Ectodermal cell (in vitro differentiated cells): Measurements from ENCODE around the gene ZNF491.
A peak's percentile ranks its signal among the peaks of the same experiment; 100 is the strongest.
"Not testable (repeated sequence)": the region's sequence is repeated elsewhere in the genome, so short reads cannot be mapped to it uniquely, and the experiment has no call there.

Experiments
- H3K27ac ChIP-seq: 2 replicates; pipeline ENCODE4 v1.7.0; 2013; ENCODE audit warnings: mild to moderate bottlenecking, low read depth, low read length; ENCODE audit not compliant: insufficient read depth, poor library complexity, severe bottlenecking
- H3K27me3 ChIP-seq: 2 replicates; pipeline ENCODE4 v1.7.0; 2013; ENCODE audit warnings: mild to moderate bottlenecking, low read length; ENCODE audit not compliant: insufficient read depth, control insufficient read depth, poor library complexity, severe bottlenecking
- H3K36me3 ChIP-seq: one replicate; pipeline ENCODE4 v1.7.0; 2013; ENCODE audit warnings: low read length; ENCODE audit not compliant: control insufficient read depth, insufficient read depth
- H3K4me1 ChIP-seq: one replicate; pipeline ENCODE4 v1.7.0; 2013; ENCODE audit warnings: low read length; ENCODE audit not compliant: control insufficient read depth, insufficient read depth
- H3K4me3 ChIP-seq: 2 replicates; pipeline ENCODE4 v1.7.0; 2013; ENCODE audit warnings: low read depth, low read length, control low read depth; ENCODE audit not compliant: insufficient read depth
- H3K9me3 ChIP-seq: 2 replicates; pipeline ENCODE4 v1.7.0; 2013; ENCODE audit warnings: mild to moderate bottlenecking, low read length, moderate library complexity; ENCODE audit not compliant: control insufficient read depth
- WGBS, 2 experiments: methylation state at CpG; one replicate each; pipeline ENCODE4 v1.1.7; 2013; ENCODE audit warnings: missing lambda C conversion rate in 2 of 2; 5-methylcytosine and 5-hydroxymethylcytosine counted together

ZNF491 gene

GRCh38 chr19:11797491-11797890, 832 bp upstream of the ZNF491 start:
- peak overlapping the region; percentile 14 for H3K4me3 ChIP-seq
- H3K27me3 ChIP-seq, result peaks cover 6% of the 10 kb centered on the region
- no peaks in the 10 kb centered on the region for H3K9me3 ChIP-seq
- H3K4me1 ChIP-seq, result no peaks in the 10 kb centered on the region
- no peaks in the 10 kb centered on the region for H3K36me3 ChIP-seq
- WGBS, 2 experiments, result 12 to 14% methylated on average over 8 of the region's 8 CpGs
- no peak overlapping the region for H3K27ac ChIP-seq

GRCh38 chr19:11806354-11807098, 8.2 kb downstream of the ZNF491 start:
- Histone ChIP-seq H3K36me3 (peaks cover 20% of the 10 kb centered on the region), H3K4me3 (no peak overlapping the region), H3K27ac (no peak overlapping the region), H3K4me1 (no peaks in the 10 kb centered on the region), H3K27me3 (no peaks in the 10 kb centered on the region), H3K9me3 (peaks cover 6% of the 10 kb centered on the region)
- WGBS, 2 experiments, result 94% methylated on average over 10 to 11 of the region's 11 CpGs

- no CpG with 5 or more reads among the region's 2 CpGs for WGBS, 2 experiments
- peaks cover 6% of the 10 kb centered on the region for H3K9me3 ChIP-seq
- no peaks in the 10 kb centered on the region for H3K4me1 ChIP-seq
- H3K27ac ChIP-seq, result no peak overlapping the region
- H3K27me3 ChIP-seq, result no peaks in the 10 kb centered on the region
- H3K4me3 ChIP-seq, result no peak overlapping the region
- H3K36me3 ChIP-seq, result peaks cover 20% of the 10 kb centered on the region
Measured at GRCh38 chr19:11807099-11807380, 8.7 kb downstream of the ZNF491 start.

- Histone ChIP-seq H3K4me1 (no peaks in the 10 kb centered on the region), H3K36me3 (no peaks in the 10 kb centered on the region), H3K27me3 (peaks cover 8% of the 10 kb centered on the region), H3K4me3 (peak overlapping the region; percentile 88), H3K27ac (peak overlapping the region; percentile 30), H3K9me3 (no peaks in the 10 kb centered on the region)
- WGBS, 2 experiments, result 9 to 10% methylated on average over 6 of the region's 6 CpGs
Measured at GRCh38 chr19:11813703-11814028, 15.3 kb downstream of the ZNF491 start.

- H3K9me3 ChIP-seq, result no peaks in the 10 kb centered on the region
- no peaks in the 10 kb centered on the region for H3K4me1 ChIP-seq
- H3K36me3 ChIP-seq, result peaks cover under 1% of the 10 kb centered on the region
- peak within 1 kb of the TSS; percentile 88 for H3K4me3 ChIP-seq
- peaks cover 8% of the 10 kb centered on the region for H3K27me3 ChIP-seq
- peak within 1 kb of the TSS; percentile 83 for H3K27ac ChIP-seq
- 1% methylated on average over 55 of the region's 55 CpGs for WGBS, 2 experiments
Measured at GRCh38 chr19:11814029-11814699, 15.8 kb downstream of the ZNF491 start, which contains the start of gene ZNF440. Gene ZNF440 (plus strand): TSS chr19:11814273. CDS start chr19:11814448, 175 bp downstream.

GRCh38 chr19:11814700-11815035, 16.3 kb downstream of the ZNF491 start:
- H3K4me1 ChIP-seq, result no peaks in the 10 kb centered on the region

GRCh38 chr19:11821474-11822109, 23.3 kb downstream of the ZNF491 start:
- Histone ChIP-seq H3K27ac (no peak overlapping the region), H3K4me1 (no peaks in the 10 kb centered on the region), H3K27me3 (no peaks in the 10 kb centered on the region), H3K36me3 (peaks cover 7% of the 10 kb centered on the region), H3K9me3 (no peaks in the 10 kb centered on the region), H3K4me3 (no peak overlapping the region)
- 78 to 85% methylated on average over 5 of the region's 5 CpGs for WGBS, 2 experiments

More at GRCh38 chr19:11814700-11815035, 16.3 kb downstream of the ZNF491 start:
- H3K27ac ChIP-seq, result no peak overlapping the region
- peak overlapping the region; percentile 88 for H3K4me3 ChIP-seq
- 36 to 37% methylated on average over 13 of the region's 13 CpGs for WGBS, 2 experiments
- H3K9me3 ChIP-seq, result no peaks in the 10 kb centered on the region
- peaks cover 8% of the 10 kb centered on the region for H3K27me3 ChIP-seq
- peaks cover 4% of the 10 kb centered on the region for H3K36me3 ChIP-seq

- H3K4me3 ChIP-seq, H3K9me3 ChIP-seq, H3K27me3 ChIP-seq, H3K4me1 ChIP-seq, H3K27ac ChIP-seq: not testable (repeated sequence)
- peaks cover 51% of the 10 kb centered on the region for H3K36me3 ChIP-seq
- WGBS, 2 experiments, result 89 to 94% methylated on average over 6 to 7 of the region's 7 CpGs
Measured at GRCh38 chr19:11828957-11829876, 30.9 kb downstream of the ZNF491 start.

- H3K27me3 ChIP-seq, result no peaks in the 10 kb centered on the region
- WGBS, 2 experiments, result 92 to 93% methylated on average over 7 of the region's 8 CpGs
Measured at GRCh38 chr19:11832253-11832912, 34.1 kb downstream of the ZNF491 start.

More at GRCh38 chr19:11832253-11832912, 34.1 kb downstream of the ZNF491 start:
- no peak overlapping the region for H3K4me3 ChIP-seq
- no peak overlapping the region for H3K27ac ChIP-seq
- no peaks in the 10 kb centered on the region for H3K4me1 ChIP-seq
- H3K9me3 ChIP-seq, result peaks cover 13% of the 10 kb centered on the region
- peaks cover 58% of the 10 kb centered on the region for H3K36me3 ChIP-seq
